Measurements from ENCODE around the gene AP1G1. TPM values are rescaled to one million over a fixed set of nuclear protein-coding genes. Genes with fewer than 3 reads are reported as not detected.

The AP1G1 gene
- total RNA-seq, 1 donor from 2014 or later, result 121 TPM

GRCh38 chr16:71778780-71779179, 29.9 kb downstream of the AP1G1 start:
- H3K4me1 Mint-ChIP-seq (ENCODE audit: low read depth, unreplicated experiment), result peaks cover 13% of the 10 kb centered on the region

GRCh38 chr16:71777329-71777728, 31.3 kb downstream of the AP1G1 start:
- Histone ChIP-seq H2AFZ (ENCODE audit: low read depth, low read length) (no peak overlapping the region), H3K4me3 (ENCODE audit: insufficient read depth, low read depth, low read length) (no peak overlapping the region), H3K4me1 (ENCODE audit: insufficient read depth, low read length) (no peaks in the 10 kb centered on the region), H3K9me3 (ENCODE audit: insufficient read depth, low read depth, low read length) (no peaks in the 10 kb centered on the region), H3K36me3 (ENCODE audit: insufficient read depth, low read length) (peaks cover 7% of the 10 kb centered on the region), H3K9ac (ENCODE audit: low read length) (no peak overlapping the region), H4K20me1 (ENCODE audit: insufficient read depth, low read length) (peaks cover 68% of the 10 kb centered on the region), H3K79me2 (ENCODE audit: insufficient read depth, low read length) (peaks cover 75% of the 10 kb centered on the region), H3K4me2 (ENCODE audit: low read length) (no peak overlapping the region), H3K27me3 (ENCODE audit: insufficient read depth, low read length) (no peaks in the 10 kb centered on the region), H3K27ac (ENCODE audit: low read depth, low read length) (no peak overlapping the region)
- TF ChIP-seq EZH2 (IDR thresholded peaks at IDR 0.05; ENCODE audit: insufficient read depth, low read length), result no peak
- TF ChIP-seq, protein P1, sequence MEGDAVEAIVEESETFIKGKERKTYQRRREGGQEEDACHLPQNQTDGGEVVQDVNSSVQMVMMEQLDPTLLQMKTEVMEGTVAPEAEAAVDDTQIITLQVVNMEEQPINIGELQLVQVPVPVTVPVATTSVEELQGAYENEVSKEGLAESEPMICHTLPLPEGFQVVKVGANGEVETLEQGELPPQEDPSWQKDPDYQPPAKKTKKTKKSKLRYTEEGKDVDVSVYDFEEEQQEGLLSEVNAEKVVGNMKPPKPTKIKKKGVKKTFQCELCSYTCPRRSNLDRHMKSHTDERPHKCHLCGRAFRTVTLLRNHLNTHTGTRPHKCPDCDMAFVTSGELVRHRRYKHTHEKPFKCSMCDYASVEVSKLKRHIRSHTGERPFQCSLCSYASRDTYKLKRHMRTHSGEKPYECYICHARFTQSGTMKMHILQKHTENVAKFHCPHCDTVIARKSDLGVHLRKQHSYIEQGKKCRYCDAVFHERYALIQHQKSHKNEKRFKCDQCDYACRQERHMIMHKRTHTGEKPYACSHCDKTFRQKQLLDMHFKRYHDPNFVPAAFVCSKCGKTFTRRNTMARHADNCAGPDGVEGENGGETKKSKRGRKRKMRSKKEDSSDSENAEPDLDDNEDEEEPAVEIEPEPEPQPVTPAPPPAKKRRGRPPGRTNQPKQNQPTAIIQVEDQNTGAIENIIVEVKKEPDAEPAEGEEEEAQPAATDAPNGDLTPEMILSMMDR (IDR thresholded peaks at IDR 0.05; ENCODE audit: insufficient read depth, low read depth, low read length), result no peak
- Mint-ChIP-seq H3K36me3 (ENCODE audit: low read depth, unreplicated experiment) (peaks cover 11% of the 10 kb centered on the region), H3K4me3 (ENCODE audit: unreplicated experiment) (no peak overlapping the region), H3K9me3 (ENCODE audit: unreplicated experiment) (no peaks in the 10 kb centered on the region), H3K4me1 (ENCODE audit: low read depth, unreplicated experiment) (peaks cover 13% of the 10 kb centered on the region), H3K27ac (ENCODE audit: unreplicated experiment) (no peak overlapping the region), H3K27me3 (ENCODE audit: low read depth, unreplicated experiment) (no peaks in the 10 kb centered on the region)
- DNase-seq (ENCODE audit: low read depth) (no peak), FAIRE-seq (no peak)

More at GRCh38 chr16:71778780-71779179, 29.9 kb downstream of the AP1G1 start:
- Histone ChIP-seq H3K9ac (ENCODE audit: low read length) (no peak overlapping the region), H2AFZ (ENCODE audit: low read depth, low read length) (no peak overlapping the region), H3K4me3 (ENCODE audit: insufficient read depth, low read depth, low read length) (no peak overlapping the region), H3K36me3 (ENCODE audit: insufficient read depth, low read length) (no peaks in the 10 kb centered on the region), H3K79me2 (ENCODE audit: insufficient read depth, low read length) (peaks cover 89% of the 10 kb centered on the region), H3K27ac (ENCODE audit: low read depth, low read length) (no peak overlapping the region), H4K20me1 (ENCODE audit: insufficient read depth, low read length) (peaks cover 73% of the 10 kb centered on the region), H3K4me1 (ENCODE audit: insufficient read depth, low read length) (no peaks in the 10 kb centered on the region), H3K4me2 (ENCODE audit: low read length) (no peak overlapping the region), H3K27me3 (ENCODE audit: insufficient read depth, low read length) (no peaks in the 10 kb centered on the region), H3K9me3 (ENCODE audit: insufficient read depth, low read depth, low read length) (no peaks in the 10 kb centered on the region)
- no peak for DNase-seq (ENCODE audit: low read depth)
- no peak for FAIRE-seq
- no peak for TF ChIP-seq EZH2 (IDR thresholded peaks at IDR 0.05; ENCODE audit: insufficient read depth, low read length)
- TF ChIP-seq, protein P1 (IDR thresholded peaks at IDR 0.05; ENCODE audit: insufficient read depth, low read depth, low read length), result no peak
- peak overlapping the region; percentile 17 for H3K4me3 Mint-ChIP-seq (ENCODE audit: unreplicated experiment)
- no peak overlapping the region for H3K27ac Mint-ChIP-seq (ENCODE audit: unreplicated experiment)
- H3K27me3 Mint-ChIP-seq (ENCODE audit: low read depth, unreplicated experiment), result no peaks in the 10 kb centered on the region
- no peaks in the 10 kb centered on the region for H3K9me3 Mint-ChIP-seq (ENCODE audit: unreplicated experiment)
- peaks cover 11% of the 10 kb centered on the region for H3K36me3 Mint-ChIP-seq (ENCODE audit: low read depth, unreplicated experiment)

GRCh38 chr16:71775949-71776348, 32.7 kb downstream of the AP1G1 start:
- Mint-ChIP-seq H3K36me3 (ENCODE audit: low read depth, unreplicated experiment) (peaks cover 15% of the 10 kb centered on the region), H3K27ac (ENCODE audit: unreplicated experiment) (no peak overlapping the region), H3K27me3 (ENCODE audit: low read depth, unreplicated experiment) (no peaks in the 10 kb centered on the region), H3K9me3 (ENCODE audit: unreplicated experiment) (no peaks in the 10 kb centered on the region), H3K4me3 (ENCODE audit: unreplicated experiment) (no peak overlapping the region), H3K4me1 (ENCODE audit: low read depth, unreplicated experiment) (peaks cover 1% of the 10 kb centered on the region)
- FAIRE-seq (no peak), DNase-seq (ENCODE audit: low read depth) (no peak)
- H3K36me3 ChIP-seq (ENCODE audit: insufficient read depth, low read length), result peaks cover 8% of the 10 kb centered on the region
- H2AFZ ChIP-seq (ENCODE audit: low read depth, low read length), result no peak overlapping the region
- no peaks in the 10 kb centered on the region for H3K9me3 ChIP-seq (ENCODE audit: insufficient read depth, low read depth, low read length)
- no peaks in the 10 kb centered on the region for H3K4me1 ChIP-seq (ENCODE audit: insufficient read depth, low read length)
- no peak overlapping the region for H3K9ac ChIP-seq (ENCODE audit: low read length)
- H3K27ac ChIP-seq (ENCODE audit: low read depth, low read length), result no peak overlapping the region
- no peaks in the 10 kb centered on the region for H3K27me3 ChIP-seq (ENCODE audit: insufficient read depth, low read length)
- H3K79me2 ChIP-seq (ENCODE audit: insufficient read depth, low read length), result peaks cover 64% of the 10 kb centered on the region
- H3K4me2 ChIP-seq (ENCODE audit: low read length), result no peak overlapping the region
- peaks cover 59% of the 10 kb centered on the region for H4K20me1 ChIP-seq (ENCODE audit: insufficient read depth, low read length)
- no peak overlapping the region for H3K4me3 ChIP-seq (ENCODE audit: insufficient read depth, low read depth, low read length)
- TF ChIP-seq, protein P1 (IDR thresholded peaks at IDR 0.05; ENCODE audit: insufficient read depth, low read depth, low read length), result no peak
- TF ChIP-seq EZH2 (IDR thresholded peaks at IDR 0.05; ENCODE audit: insufficient read depth, low read length), result no peak
